OCI-LY3 (cell line): ENCODE measurements around the gene TMEM185A.

ENCODE experiments used
- CTCF ChIP-seq: fragments of 200-600, 300-600 bp; sonication (generic); IDR thresholded peaks from 2 replicates; pipeline ENCODE4 v1.5.1; 2014; ENCODE audit warnings: antibody characterized with exemption, low read length, low read depth
- EZH2phosphoT487 ChIP-seq: fragments of 200-600 bp; shearing (Covaris generic); IDR thresholded peaks from 2 replicates; pipeline ENCODE4 v1.6.1; 2018; ENCODE audit warnings: antibody characterized with exemption, mixed run types, low read depth

GRCh38 chrX:149629730-149630387 lies 1.7 kb downstream of the TMEM185A start:
- TF ChIP-seq CTCF (no peak), EZH2phosphoT487 (no peak)
